HEK293 (cell line): Measurements from ENCODE around the gene GALNS.

Experiments
- KLF8 ChIP-seq: fragments of 450-650 bp; formaldehyde crosslinking; IDR thresholded peaks from 2 replicates; pipeline ENCODE4 v1.5.1; 2016; ENCODE audit warnings: missing biosample characterization, missing genetic modification characterization
- PRDM1 ChIP-seq: fragments of 450-650 bp; formaldehyde crosslinking; IDR thresholded peaks from 2 replicates; pipeline ENCODE4; 2016; ENCODE audit warnings: missing biosample characterization, missing genetic modification characterization
- SCRT1 ChIP-seq: fragments of 450-650 bp; formaldehyde crosslinking; IDR thresholded peaks from 2 replicates; pipeline ENCODE4 v1.5.1; 2016; ENCODE audit warnings: missing biosample characterization, missing genetic modification characterization, borderline replicate concordance
- SP7 ChIP-seq: fragments of 450-650 bp; formaldehyde crosslinking; IDR thresholded peaks from 2 replicates; pipeline ENCODE4 v1.5.1; 2016; ENCODE audit warnings: missing biosample characterization, missing genetic modification characterization
- YY2 ChIP-seq: fragments of 450-650 bp; formaldehyde crosslinking; IDR thresholded peaks from 2 replicates; pipeline ENCODE4 v1.5.1; 2016; ENCODE audit warnings: missing biosample characterization, missing genetic modification characterization
- ZBTB26 ChIP-seq: fragments of 450-650 bp; formaldehyde crosslinking; optimal IDR thresholded peaks from 2 replicates; pipeline ENCODE3; 2016; ENCODE audit warnings: missing biosample characterization, mild to moderate bottlenecking, missing genetic modification characterization
- ZNF184 ChIP-seq: fragments of 450-650 bp; IDR thresholded peaks from 2 replicates; pipeline ENCODE4 v1.5.1; 2018; ENCODE audit warnings: missing biosample characterization, mild to moderate bottlenecking, missing genetic modification characterization
- ZNF211 ChIP-seq: fragments of 450-650 bp; formaldehyde crosslinking; IDR thresholded peaks from 2 replicates; pipeline ENCODE4 v1.5.1; 2016; ENCODE audit warnings: low read depth, missing biosample characterization, missing genetic modification characterization
- ZNF280D ChIP-seq: fragments of 450-650 bp; formaldehyde crosslinking; IDR thresholded peaks from 2 replicates; pipeline ENCODE4 v1.5.1; 2016; ENCODE audit warnings: missing biosample characterization, missing genetic modification characterization
- ZNF341 ChIP-seq: fragments of 450-650 bp; formaldehyde crosslinking; IDR thresholded peaks from 2 replicates; pipeline ENCODE4; 2016; ENCODE audit warnings: low read depth, missing biosample characterization, missing genetic modification characterization
- ZNF394 ChIP-seq: fragments of 450-650 bp; formaldehyde crosslinking; IDR thresholded peaks from 2 replicates; pipeline ENCODE4 v1.5.1; 2016; ENCODE audit warnings: missing biosample characterization, missing genetic modification characterization, mild to moderate bottlenecking, moderate library complexity, borderline replicate concordance
- ZNF449 ChIP-seq: fragments of 450-650 bp; formaldehyde crosslinking; IDR thresholded peaks from 2 replicates; pipeline ENCODE4 v1.5.1; 2017; ENCODE audit warnings: missing biosample characterization, mild to moderate bottlenecking, missing genetic modification characterization, moderate library complexity
- ZNF530 ChIP-seq: fragments of 450-650 bp; formaldehyde crosslinking; IDR thresholded peaks from 2 replicates; pipeline ENCODE4 v1.5.1; 2016; ENCODE audit warnings: low read depth, missing biosample characterization, missing genetic modification characterization
- ZNF560 ChIP-seq: fragments of 450-650 bp; formaldehyde crosslinking; IDR thresholded peaks from 2 replicates; pipeline ENCODE4 v1.5.1; 2017; ENCODE audit warnings: missing biosample characterization, missing genetic modification characterization, borderline replicate concordance
- ZNF629 ChIP-seq: fragments of 450-650 bp; formaldehyde crosslinking; IDR thresholded peaks from 2 replicates; pipeline ENCODE4 v1.5.1; 2017; ENCODE audit warnings: missing biosample characterization, missing genetic modification characterization
- ZNF704 ChIP-seq: fragments of 450-650 bp; formaldehyde crosslinking; IDR thresholded peaks from 2 replicates; pipeline ENCODE4 v1.5.1; 2016; ENCODE audit warnings: missing biosample characterization, missing genetic modification characterization
- ZNF76 ChIP-seq: fragments of 450-650 bp; formaldehyde crosslinking; IDR thresholded peaks from 2 replicates; pipeline ENCODE4; 2016; ENCODE audit warnings: low read depth, missing biosample characterization, missing genetic modification characterization, borderline replicate concordance
- ZNF768 ChIP-seq: fragments of 450-650 bp; formaldehyde crosslinking; IDR thresholded peaks from 2 replicates; pipeline ENCODE4 v1.5.1; 2018; ENCODE audit warnings: missing biosample characterization, mild to moderate bottlenecking, missing genetic modification characterization
- ZNF837 ChIP-seq: fragments of 450-650 bp; formaldehyde crosslinking; IDR thresholded peaks from 2 replicates; pipeline ENCODE4 v1.5.1; 2016; ENCODE audit warnings: missing biosample characterization, missing genetic modification characterization
- ZSCAN16 ChIP-seq: fragments of 450-650 bp; formaldehyde crosslinking; IDR thresholded peaks from 2 replicates; pipeline ENCODE4 v1.5.1; 2016; ENCODE audit warnings: missing biosample characterization, missing genetic modification characterization
- ZSCAN5A ChIP-seq: fragments of 450-650 bp; formaldehyde crosslinking; IDR thresholded peaks from 2 replicates; pipeline ENCODE4 v1.5.1; 2016; ENCODE audit warnings: missing biosample characterization, missing genetic modification characterization
- TF ChIP-seq, protein P1 (sequence below): fragments of 450-650 bp; formaldehyde crosslinking; IDR thresholded peaks from 2 replicates; pipeline ENCODE4 v1.5.1; 2017; ENCODE audit warnings: missing biosample characterization, missing genetic modification characterization
- TF ChIP-seq, protein P2 (sequence below): fragments of 450-650 bp; formaldehyde crosslinking; conservative IDR thresholded peaks from 2 replicates; pipeline ENCODE4 v1.5.1; 2016; ENCODE audit warnings: low read depth, missing biosample characterization, missing genetic modification characterization

GALNS gene

DNA sequence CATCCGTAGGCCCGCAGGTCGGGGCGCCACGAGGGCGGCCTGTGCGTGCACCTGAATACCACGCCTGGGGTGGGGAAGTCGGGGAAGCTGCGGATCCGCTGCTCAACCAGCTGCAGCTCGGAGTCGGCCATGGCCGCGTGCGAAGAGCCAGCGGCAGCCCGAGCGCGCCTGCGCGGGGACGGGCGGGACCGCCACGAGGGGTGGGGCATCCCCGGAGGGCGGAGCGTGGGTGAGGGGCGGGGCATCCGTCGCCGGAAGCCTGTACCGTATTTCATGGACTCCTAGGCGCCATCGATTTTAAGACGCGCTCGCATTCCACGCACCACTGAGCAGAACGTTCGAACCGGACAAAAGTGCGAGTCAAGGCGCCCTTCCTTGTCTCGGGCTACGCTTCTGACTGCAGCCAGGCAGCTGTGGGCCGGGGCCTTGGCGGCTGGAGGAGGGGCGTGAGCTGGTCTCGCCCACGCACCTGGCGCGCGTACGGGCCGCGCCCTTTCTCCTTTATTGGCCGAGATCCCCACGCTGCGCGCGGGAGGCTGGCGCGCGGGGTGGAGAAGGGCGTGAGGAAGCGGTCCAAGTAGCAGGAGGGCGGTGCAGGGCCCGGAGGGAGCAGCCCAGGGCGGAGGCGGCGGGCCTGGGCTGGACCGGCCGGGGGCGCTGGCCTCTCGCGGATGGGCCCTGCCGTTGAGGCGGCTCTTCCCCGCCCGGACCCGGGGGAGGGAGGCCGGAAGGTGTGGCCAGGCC lies 44.8 kb downstream of the GALNS start, which contains the start of gene APRT (continued):
- TF ChIP-seq, protein P1, sequence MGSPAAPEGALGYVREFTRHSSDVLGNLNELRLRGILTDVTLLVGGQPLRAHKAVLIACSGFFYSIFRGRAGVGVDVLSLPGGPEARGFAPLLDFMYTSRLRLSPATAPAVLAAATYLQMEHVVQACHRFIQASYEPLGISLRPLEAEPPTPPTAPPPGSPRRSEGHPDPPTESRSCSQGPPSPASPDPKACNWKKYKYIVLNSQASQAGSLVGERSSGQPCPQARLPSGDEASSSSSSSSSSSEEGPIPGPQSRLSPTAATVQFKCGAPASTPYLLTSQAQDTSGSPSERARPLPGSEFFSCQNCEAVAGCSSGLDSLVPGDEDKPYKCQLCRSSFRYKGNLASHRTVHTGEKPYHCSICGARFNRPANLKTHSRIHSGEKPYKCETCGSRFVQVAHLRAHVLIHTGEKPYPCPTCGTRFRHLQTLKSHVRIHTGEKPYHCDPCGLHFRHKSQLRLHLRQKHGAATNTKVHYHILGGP (tag by site-specific recombination) = no peak
- TF ChIP-seq ZNF341 (peak; percentile 97), ZNF184 (no peak), ZNF837 (tag by site-specific recombination) (peak; percentile 96; the same call in 1 of the 2 replicates), YY2 (peak; percentile 36; the same call in 1 of the 2 replicates), ZNF394 (peak; percentile 73; the same call in 1 of the 2 replicates), ZNF76 (tag by site-specific recombination) (peak; percentile 16; the same call in 1 of the 2 replicates), ZNF629 (peak; percentile 41; the same call in 1 of the 2 replicates), SP7 (tag by site-specific recombination) (peak; percentile 84), ZNF704 (tag by site-specific recombination) (no peak), SCRT1 (no peak), ZNF768 (peak; percentile 10; the same call in 1 of the 2 replicates), KLF8 (peak; percentile 96), ZSCAN16 (tag by site-specific recombination) (no peak), PRDM1 (no peak), ZNF280D (tag by site-specific recombination) (no peak), ZNF449 (tag by site-specific recombination) (no peak), ZBTB26 (tag by site-specific recombination) (peak; percentile 89), ZNF211 (tag by site-specific recombination) (no peak), ZSCAN5A (tag by site-specific recombination) (peak; percentile 41; the same call in 1 of the 2 replicates), ZNF560 (no peak), ZNF530 (tag by site-specific recombination) (no peak)
- TF ChIP-seq, protein P2, sequence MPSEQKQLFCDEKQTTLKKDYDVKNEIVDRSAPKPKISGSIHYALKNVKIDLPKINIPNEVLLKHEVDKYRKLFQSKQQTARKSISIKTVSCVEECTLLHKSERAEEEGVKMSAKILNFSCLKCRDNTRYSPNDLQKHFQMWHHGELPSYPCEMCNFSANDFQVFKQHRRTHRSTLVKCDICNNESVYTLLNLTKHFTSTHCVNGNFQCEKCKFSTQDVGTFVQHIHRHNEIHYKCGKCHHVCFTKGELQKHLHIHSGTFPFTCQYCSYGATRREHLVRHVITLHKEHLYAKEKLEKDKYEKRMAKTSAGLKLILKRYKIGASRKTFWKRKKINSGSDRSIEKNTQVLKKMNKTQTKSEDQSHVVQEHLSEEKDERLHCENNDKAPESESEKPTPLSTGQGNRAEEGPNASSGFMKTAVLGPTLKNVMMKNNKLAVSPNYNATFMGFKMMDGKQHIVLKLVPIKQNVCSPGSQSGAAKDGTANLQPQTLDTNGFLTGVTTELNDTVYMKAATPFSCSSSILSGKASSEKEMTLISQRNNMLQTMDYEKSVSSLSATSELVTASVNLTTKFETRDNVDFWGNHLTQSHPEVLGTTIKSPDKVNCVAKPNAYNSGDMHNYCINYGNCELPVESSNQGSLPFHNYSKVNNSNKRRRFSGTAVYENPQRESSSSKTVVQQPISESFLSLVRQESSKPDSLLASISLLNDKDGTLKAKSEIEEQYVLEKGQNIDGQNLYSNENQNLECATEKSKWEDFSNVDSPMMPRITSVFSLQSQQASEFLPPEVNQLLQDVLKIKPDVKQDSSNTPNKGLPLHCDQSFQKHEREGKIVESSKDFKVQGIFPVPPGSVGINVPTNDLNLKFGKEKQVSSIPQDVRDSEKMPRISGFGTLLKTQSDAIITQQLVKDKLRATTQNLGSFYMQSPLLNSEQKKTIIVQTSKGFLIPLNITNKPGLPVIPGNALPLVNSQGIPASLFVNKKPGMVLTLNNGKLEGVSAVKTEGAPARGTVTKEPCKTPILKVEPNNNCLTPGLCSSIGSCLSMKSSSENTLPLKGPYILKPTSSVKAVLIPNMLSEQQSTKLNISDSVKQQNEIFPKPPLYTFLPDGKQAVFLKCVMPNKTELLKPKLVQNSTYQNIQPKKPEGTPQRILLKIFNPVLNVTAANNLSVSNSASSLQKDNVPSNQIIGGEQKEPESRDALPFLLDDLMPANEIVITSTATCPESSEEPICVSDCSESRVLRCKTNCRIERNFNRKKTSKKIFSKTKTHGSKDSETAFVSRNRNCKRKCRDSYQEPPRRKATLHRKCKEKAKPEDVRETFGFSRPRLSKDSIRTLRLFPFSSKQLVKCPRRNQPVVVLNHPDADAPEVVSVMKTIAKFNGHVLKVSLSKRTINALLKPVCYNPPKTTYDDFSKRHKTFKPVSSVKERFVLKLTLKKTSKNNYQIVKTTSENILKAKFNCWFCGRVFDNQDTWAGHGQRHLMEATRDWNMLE (tag by site-specific recombination) = no peak
